HG03108 (cell line): ENCODE measurements around the gene ELMO1.

Experiments
- ATAC-seq: cut with Tn5 transposase; IDR thresholded peaks from one replicate; pipeline ENCODE4 v1.9.1; 2021; ENCODE audit warnings: moderate library complexity; ENCODE audit not compliant: unreplicated experiment

The ELMO1 gene

DNA sequence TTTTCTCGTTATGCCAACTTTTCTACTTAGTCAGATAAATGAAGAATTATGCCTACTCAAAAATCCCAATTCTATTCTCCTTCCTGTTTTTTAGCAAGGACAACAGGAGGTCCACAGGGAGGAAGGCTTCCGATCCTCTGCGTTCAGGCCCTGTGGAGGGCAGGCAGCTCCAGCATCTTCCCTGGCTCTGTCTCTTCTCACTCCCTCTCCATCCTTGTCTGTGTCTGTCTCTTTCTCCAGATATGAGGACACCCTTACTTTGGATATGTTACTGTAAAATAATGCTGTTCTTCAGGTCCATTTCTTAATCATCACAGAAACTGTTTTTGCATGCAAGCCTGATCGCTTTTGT is 166.6 kb downstream of the ELMO1 start:
- no peak for ATAC-seq

DNA sequence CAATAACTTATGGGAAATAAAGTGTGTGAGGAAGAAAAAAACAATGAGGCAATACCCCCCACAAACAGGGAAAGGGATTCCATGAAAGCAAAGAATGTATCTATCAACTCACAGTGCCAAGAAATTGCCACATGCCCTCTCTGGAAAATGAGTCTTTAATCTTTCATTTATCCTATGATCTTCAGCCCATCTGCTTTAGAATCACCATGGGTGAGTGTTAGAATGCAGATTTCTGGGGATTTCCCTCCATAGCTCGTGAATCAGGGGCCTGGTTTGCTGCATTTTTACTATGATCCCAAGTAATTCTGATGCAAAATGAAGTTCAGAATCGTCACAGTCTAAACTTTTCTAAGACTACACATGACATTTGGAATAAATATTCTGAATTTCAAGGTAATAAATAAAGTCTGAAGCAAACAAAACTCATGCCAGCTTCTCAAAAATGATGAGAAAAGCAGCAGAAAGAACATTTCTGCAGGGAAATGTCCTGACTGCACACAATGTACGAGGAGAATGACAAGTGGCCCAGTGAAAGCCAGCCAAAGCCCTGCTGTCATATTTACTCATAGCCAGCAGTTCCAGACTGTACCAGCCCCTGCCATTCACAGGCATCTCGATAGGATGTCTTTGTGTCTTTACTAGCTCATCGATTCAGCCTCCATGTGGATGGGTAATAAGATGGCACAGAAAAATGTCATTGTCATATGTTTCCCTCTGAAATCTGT is 167.1 kb downstream of the ELMO1 start:
- no peak for ATAC-seq

DNA sequence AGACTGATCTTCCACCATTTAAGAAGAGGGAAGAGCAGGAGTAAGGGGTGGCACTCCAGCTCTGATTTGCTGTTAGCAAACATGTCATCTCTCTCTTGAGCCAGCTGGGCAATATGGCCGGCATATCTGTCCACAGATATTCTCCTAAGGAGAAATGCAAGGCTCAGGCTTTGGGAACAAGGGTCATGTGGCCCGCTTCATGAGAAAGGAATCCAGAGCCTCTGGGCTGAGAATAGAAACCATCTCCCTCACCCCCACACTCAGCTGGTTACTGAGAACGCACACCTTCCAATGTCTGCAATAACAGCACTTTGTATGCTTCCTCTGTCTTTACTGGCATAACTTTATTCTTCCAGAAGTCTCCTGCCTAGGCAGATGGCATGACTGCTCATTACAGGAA is 171.2 kb downstream of the ELMO1 start:
- no peak for ATAC-seq

DNA sequence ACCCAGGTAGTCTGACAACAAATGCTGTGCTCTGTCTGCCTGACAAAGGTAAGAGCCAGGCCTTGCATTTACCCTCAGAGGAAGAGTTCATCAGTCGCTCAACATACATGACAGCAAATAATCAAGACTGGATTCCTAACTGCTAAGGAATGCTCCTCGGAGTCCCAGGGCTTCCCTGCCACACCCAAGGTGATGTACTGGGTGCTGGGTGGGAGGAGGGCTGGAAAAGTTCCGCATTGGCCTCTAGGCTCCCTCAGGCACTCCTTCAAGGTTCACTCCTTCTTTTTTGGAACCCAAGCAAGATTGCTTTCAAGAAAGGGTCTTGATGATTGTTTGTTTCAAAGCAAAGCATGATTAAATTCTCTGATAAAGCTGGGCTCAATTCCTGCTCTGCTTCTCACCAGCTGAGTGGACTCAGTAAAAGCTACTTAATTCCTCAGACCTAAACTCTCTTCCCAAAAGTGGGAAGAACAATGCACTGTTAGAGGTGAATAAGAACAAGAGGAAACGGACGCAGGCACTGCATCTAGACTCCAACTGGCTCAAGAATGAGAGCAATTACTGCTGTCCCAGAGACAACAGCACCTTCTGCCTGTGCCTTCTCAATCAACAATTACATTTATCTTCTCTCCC is 173.5 kb downstream of the ELMO1 start:
- ATAC-seq: no peak

DNA sequence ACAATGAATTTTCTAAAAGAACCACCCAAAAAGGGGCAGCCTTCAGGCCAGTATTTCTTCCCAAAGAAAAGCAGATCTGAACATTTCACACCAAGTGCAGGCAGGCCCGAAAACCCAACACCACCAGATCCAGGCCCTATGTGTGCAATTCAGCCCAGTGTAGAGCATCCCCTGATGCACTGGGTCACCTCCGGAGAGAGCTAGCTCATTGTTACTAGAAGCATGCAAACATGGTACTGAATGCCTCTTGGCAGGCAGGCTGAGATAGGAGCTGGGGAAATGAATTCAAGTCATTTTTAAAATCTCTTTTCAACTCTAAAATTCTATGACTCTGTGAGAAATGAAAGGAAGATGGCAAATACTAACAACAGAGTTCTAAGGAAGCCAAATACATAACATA is 174.8 kb downstream of the ELMO1 start:
- no peak for ATAC-seq

DNA sequence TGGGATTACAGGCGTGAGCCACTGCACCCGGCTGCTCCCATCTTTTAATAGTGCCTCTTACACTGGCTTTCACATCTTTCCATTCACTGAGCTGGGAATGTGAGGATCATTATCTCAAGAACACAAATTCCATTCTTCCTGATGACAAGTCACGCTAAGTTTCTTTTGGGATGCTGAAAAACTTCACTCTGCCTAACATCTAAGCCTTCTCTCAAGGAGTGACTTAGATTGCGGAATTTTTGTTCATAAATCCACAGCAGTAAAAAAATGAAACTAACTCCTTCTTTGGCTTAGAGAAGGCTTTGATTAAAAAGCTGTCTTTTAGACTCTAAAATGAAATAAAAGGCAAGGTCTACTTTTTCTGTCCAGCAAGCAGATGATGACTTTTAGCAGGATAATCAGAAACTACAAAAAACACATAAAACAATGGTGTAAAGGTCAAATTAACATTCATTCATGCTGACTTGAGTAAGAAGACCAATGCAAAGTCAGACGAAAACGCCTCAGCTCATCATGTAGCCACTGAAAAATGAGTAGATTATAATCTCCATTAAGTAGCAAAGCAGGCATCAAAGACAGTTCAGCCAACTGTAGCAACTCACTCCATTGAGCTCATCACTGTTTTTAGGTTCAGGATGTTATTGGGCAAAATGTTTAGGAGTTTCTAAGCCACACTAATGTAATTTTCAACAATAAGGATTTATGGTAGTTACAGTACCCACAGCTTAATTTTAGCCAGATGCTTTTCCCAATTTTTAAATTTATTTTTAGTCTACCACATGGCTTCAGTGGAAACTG is 178.8 kb downstream of the ELMO1 start:
- no peak for ATAC-seq

DNA sequence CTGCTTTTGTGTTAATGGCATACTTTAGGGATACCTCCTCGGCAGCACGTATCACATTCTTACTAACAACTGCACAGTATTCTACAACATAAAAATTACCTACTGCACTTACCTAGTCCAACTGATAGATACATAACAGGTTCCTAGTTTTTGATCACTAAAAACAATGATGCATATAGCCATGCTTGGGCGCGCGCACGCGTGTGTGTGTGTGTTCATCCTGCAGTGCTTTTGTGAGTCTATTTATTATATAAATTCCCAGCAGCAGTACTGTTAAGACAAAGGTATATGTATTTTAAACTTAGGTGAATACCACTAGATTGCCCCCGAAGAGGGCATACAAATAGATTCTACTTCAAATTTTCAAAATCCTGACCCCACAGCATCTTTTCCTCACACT is 181.4 kb downstream of the ELMO1 start:
- no peak for ATAC-seq

DNA sequence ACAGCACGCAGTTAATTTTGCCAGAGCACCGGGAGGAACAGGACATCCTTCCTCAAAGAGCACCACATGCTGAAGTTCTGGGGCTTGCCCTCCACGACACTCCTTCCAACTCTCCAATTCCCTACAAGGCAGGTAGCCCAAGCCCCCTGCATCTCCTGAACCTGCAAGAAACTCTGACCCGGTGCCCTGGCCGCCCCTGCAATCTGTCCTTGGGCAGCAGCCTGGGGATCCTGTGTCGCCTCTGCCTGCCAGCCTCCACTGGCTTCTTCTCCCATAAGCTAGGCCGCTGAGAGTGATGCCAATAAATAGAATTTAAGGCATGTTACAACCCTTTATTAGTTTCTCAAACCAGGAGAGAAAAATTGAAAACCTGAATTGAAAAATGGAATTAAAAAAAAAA is 182.8 kb downstream of the ELMO1 start:
- no peak for ATAC-seq

DNA sequence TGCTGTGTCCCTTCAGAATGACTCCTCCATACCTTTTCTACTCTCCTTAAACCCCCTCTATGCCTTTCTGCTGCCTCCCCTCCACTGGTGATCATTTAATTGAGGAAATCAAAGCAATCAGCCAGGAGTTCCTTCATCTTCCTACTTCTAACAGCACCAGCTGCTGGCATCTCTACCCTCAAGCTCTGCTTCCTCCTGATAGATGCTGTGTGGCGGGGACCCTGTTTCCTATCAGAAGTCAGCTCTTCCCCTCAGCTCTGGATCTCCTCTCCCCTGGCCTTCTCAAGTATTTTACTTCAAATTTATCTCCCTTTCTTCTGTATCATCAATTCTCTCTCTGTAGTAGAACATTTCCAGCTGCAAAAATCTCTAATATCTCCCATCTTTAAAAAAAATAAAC is 183.7 kb downstream of the ELMO1 start:
- no peak for ATAC-seq

DNA sequence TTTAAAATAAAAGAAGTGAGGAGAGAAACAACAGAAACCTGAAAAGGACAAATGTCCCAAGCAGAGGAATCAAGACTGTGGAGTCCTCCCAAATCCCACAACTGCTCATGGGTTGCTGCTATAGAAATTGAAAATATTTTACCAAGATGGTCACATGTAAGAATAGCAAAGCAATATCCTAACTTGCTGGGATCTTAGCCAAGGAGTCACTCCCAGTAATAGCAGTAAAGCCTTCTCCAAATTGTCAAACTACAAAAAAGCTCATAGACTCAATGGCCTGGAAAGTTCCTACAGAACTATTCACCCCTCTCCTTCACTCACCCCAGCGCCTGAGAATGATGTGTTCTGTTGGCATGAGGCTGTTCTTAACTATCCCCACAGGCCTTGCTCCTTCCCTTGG is 186.5 kb downstream of the ELMO1 start:
- ATAC-seq: no peak

DNA sequence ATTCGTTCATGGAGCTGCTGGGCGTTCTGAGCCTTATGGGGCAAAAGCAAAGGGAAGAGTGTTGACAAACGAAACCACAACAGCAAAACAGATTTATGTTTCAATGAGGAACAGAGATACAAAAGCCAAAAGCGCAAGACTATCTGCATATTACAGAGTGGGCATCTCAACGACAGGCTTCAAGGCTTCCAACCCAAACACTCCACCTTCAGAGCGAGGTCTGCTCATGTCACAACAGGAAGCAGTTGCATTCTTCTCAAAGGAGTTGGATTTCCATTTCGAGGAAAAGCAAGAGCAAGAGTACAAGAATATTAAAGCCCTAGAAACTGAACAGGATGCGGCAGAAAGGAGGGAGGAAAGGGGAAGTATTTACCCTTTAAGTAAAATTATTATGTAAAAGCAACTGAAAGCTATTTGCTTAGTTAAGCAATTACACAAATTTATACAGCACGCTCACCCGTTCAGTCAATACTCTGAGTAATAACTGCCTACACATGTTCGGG is 189.3 kb downstream of the ELMO1 start:
- no peak for ATAC-seq

DNA sequence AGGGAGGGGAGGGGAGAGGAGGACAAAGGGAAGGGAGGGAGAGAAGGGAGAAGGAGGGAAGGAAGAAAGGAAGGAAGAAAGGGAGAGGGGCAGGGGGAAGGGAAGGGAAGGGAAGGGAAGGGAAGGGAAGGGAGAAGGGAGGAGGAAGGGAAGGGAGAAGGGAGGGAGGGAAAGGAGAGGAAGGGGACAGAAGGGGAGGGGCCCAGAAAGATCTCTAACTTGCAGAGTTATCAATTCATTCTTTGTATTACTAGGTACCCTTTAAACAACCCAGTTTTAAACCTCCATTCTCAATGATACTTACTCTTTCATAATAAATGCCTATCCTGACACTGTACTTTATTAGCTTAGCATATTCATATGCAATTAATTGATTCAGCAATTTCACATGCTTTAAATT is 192.0 kb downstream of the ELMO1 start:
- ATAC-seq: no peak

DNA sequence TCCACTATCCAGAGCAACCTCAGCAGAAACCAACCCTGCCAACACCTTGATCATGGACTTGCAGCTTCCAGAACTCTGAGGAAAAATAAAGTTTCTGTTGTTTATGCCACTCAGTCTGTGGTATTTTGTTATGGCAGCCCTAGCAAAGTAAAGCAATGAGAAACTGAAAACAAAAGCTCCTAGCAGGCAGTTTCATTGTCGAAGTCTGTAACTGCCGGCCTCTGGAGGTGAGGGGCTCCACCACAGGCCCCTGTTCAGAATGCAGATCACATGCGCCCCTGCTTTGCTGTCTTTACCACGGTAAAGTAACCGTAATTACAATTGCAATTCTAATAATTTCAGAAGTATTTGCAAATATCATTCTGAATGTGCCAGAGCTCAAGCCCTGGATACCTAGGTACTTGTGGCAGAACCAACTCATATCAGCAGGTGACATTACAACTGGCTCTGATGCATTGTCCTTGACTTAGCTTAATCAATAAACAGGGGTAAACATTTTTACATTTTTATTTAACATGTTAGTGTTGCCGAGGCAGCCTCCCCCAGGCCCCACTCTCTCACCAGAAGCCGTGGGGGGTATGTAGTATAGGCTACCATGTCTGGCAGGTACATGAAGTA is 193.2 kb downstream of the ELMO1 start:
- no peak for ATAC-seq

DNA sequence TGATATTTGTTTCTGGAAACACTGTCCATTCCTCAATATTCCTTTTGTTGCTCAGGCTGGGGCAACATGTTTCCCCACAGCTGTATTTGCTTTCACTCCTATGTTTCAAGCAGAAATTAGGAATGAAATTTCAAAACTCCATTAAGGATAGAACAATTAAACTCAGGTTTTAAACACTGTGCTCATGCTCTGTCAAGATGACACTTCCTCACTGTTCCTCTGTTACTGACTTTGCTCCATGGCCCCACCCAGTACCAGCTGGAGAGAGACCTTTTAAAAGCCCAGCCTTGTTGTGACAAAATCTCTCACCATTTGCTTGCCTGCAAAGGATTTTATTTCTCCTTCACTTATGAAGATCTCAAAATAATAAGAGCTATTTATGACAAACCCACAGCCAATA is 197.4 kb downstream of the ELMO1 start:
- no peak for ATAC-seq

DNA sequence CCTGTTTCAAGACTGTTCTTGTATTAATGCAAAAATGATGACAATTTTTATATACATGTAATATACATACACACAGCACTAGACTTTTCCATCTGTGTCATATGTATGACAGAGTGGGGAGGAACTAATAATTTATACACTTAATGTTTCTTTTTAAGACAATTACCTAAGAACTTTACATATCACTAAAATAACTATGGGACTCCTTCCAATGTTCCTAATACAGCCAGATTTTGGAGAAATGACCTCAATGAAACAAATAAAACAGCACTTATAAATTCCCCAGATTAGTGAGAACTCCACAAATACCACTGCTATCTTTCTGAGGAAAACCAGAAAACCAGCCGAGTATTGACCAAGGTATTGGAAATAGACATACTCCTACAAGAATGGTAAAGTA is 199.4 kb downstream of the ELMO1 start:
- ATAC-seq: no peak

DNA sequence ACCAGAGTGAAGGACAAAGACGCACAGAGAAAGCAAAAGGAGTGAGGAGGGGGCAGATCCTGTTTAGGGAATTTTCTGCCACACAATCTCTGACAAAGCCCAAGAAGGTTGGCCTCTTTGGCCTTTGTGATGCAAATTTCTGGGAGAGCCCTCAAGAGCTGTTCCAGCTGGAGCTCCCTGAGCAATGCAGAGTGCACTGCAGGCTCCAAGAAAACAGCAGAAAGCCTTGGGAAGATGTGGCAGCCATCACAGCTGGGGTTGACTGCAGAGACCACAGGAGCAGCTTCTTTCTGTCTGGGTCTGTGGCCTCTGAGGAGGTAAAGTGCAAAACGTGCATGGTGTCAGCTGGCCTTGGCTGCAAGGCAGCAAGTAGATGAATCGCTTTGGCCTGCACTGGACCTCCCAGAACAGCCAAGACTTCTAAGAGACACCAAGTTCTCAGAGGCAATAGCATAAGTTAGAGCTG is 200.2 kb downstream of the ELMO1 start:
- no peak for ATAC-seq

DNA sequence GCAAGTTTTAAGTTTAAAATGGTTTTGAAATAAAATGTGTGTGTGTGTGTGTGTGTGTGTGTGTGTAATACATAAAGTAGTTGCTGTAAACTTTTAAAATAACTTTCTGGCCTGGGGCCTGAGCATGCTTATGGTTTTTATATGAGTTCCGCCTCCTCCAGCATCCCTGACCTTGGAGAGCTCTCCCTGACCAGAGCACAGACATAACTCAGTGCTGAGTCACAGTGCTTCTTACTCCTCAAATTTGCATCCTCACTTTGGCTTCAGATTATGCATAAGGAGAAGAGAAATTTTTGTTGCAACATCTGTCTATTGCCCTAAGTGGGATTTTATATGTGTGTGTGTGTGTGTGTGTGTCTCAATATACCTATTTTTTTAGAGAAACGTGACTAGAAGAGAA is 200.8 kb downstream of the ELMO1 start:
- ATAC-seq: no peak

DNA sequence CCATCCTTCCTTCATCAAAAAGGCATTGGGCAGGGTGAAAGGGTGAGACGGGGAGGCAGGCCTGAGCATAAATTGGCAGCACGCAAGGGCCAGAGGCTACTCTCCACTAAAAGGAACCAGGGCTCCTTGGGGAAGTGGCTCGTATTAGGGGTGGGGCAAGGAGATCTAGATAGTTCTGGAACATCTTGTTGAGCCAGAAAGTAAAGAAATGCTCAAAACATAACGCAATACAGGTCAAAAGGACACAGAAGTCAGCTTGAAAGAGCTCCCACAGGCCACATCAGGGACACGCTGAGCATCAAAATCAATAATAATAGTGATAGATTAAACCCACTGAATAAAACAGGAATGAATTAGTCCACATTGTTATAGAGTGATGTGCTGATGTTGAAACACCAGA is 203.1 kb downstream of the ELMO1 start:
- no peak for ATAC-seq

DNA sequence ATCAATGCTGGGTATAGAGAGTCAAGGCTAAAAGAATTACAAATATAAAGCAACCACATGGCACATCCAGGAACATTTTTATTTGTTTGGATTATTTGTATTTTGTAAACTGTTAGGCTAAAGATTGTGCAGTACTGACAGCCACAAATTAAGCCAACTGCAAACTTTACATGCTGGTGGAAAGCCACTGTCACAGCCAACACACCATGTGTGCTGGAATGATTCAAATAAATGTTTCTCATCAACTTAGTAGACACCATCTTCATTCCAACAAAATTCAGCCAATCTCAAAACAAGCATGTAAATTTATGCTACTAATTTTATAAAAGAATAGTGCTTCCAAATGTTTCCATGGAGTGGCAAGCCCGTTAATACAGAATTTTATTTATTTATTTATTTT is 211.8 kb downstream of the ELMO1 start:
- no peak for ATAC-seq

DNA sequence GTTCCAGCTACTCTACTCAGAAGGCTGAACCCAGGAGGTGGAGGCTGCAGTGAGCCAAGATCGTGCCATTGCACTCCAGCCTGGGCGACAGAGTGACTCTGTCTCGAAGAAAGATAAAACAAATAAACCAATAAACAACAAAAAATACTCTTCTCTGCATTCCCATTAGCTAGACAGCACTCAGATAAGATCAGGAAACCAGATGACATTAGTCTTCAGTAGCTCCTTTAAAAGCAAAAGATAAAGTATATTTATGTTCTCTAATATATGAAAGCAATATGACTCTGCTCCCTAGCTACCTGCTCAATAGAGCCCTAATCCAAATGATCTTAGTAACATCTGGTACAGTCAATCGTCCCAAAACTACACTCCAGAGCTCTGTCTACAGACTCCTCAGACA is 212.9 kb downstream of the ELMO1 start:
- no peak for ATAC-seq

DNA sequence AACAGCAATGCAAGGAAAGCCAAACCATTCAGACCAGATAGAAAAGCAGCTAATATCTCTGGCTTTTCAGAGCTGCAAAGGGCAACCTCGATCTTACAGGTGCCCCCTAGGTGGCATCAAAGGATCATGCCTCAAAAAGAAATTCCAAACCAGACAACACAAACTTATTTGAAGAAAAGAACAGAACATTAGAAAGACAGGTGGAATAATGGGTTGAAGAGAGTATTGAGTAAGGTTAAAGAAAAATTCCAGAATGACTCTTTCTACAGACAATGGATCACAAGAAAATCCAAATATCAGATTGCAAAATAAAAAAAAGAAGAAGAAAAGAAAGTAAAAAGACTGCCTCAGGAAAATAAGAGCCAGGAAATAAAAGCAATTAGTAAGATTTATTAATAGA is 213.7 kb downstream of the ELMO1 start:
- no peak for ATAC-seq

DNA sequence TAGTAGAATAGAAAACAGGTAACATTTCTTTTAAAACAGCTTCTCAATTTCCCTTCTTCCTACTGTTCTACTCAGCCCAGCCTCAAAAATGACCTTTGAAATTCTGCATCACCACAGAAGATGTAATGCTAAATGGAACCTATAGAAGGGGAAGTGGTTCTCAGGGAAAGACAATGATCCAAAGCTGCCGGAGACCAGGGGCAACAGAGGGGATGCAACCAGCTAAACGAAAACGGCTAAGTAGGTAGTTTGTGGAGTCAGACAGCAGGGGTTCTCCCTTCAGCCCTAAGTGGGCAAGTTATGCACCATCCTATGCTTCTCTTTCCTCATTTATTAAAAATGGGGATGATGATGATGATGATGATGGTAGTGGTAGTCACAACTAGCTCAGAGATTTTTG is 214.3 kb downstream of the ELMO1 start:
- ATAC-seq: no peak
